HCT116 (cell line): Measurements from ENCODE around the gene SLC18A2. TPM values are rescaled to one million over a fixed set of nuclear protein-coding genes. Genes with fewer than 3 reads are reported as not detected.

Source experiments
- ATAC-seq: fragments of 200-7000 bp; cut with Tn5 transposase; 2 replicates; pipeline ENCODE4 v1.9.1; 2020; ENCODE audit warnings: mild to moderate bottlenecking, moderate library complexity
- BruUV-seq: library from RNA; stranded (reverse); fragments of 400-500 nt; replicated peaks from 2 replicates; lab custom pipeline; 2021; lab: Mats Ljungman, UMichigan
- CTCF ChIA-PET: fragments of 300-600 bp; sonication (Branson Sonifier 250); formaldehyde crosslinking; loops from one replicate; lab custom pipeline; 2021; ENCODE audit warnings: antibody characterized with exemption; lab: Charles Lee
- POLR2A ChIA-PET: fragments of 300-600, 350-600 bp; sonication (Branson Sonifier 250); formaldehyde crosslinking; loops from one replicate; lab custom pipeline; 2021; ENCODE audit warnings: antibody characterized with exemption; lab: Charles Lee
- RAD21 ChIA-PET, 2 experiments: fragments of 300-600 bp; sonication (Branson Sonifier 250); formaldehyde crosslinking; loops; one replicate each; lab custom pipeline; 2023; ENCODE audit warnings: low total read pairs in 2 of 2; ENCODE audit not compliant: uncharacterized antibody in 2 of 2, unreplicated experiment in 2 of 2, low non-redundant PET in 1 of 2; lab: Charles Lee
- DNase-seq: peaks from one replicate; pipeline ENCODE4 v3.0.0-alpha.2; 2010; ENCODE audit warnings: low read depth, low spot score
- H2AFZ ChIP-seq: fragments of 200-600 bp; shearing (Covaris generic), sonication (generic); 2 replicates; pipeline ENCODE4 v1.6.1; 2017; ENCODE audit warnings: low read depth, mixed run types, mixed read lengths, antibody characterized with exemption, low read length; ENCODE audit not compliant: poor library complexity, severe bottlenecking
- H3K27ac ChIP-seq: 2 replicates; pipeline ENCODE4 v1.5.1; 2012; ENCODE audit warnings: low read depth, low read length
- H3K27me3 ChIP-seq: fragments of 200-600 bp; sonication (generic); 2 replicates; pipeline ENCODE4 v1.6.1; 2016; ENCODE audit warnings: mixed run types, low read length, mixed read lengths; ENCODE audit not compliant: insufficient read depth
- H3K36me3 ChIP-seq, 2 experiments: fragments of 200-500 bp in 1 of 2; fragments of 200-600 bp in 1 of 2; sonication (Bioruptor generic) in 1 of 2; sonication (generic) in 1 of 2; 2 replicates each; pipeline versions ENCODE4 v1.5.1 to v1.6.1; 2014 to 2016; ENCODE audit warnings: low read length in 2 of 2, inconsistent platforms in 1 of 2, mixed read lengths in 1 of 2, mixed run types in 1 of 2; ENCODE audit not compliant: insufficient read depth in 2 of 2, control insufficient read depth in 1 of 2
- H3K4me1 ChIP-seq, 2 experiments: fragments of 200-600 bp in 1 of 2; sonication (generic) in 1 of 2; 2 replicates each; pipeline versions ENCODE4 v1.5.1 to v1.6.1; 2012 to 2017; ENCODE audit warnings: low read length in 2 of 2, inconsistent platforms in 1 of 2, mild to moderate bottlenecking in 1 of 2, mixed read lengths in 1 of 2, mixed run types in 1 of 2, moderate library complexity in 1 of 2; ENCODE audit not compliant: insufficient read depth in 2 of 2, control insufficient read depth in 1 of 2
- H3K4me2 ChIP-seq: fragments of 200-600 bp; sonication (generic); 2 replicates; pipeline ENCODE4 v1.6.1; 2017; ENCODE audit warnings: mixed run types, low read length, mixed read lengths
- H3K4me3 ChIP-seq, 2 experiments: fragments of 200-600 bp in 1 of 2; sonication (generic) in 1 of 2; replicated peaks in 1 of 2; 2 replicates each; pipeline ENCODE4 v1.5.1; 2011 to 2016; ENCODE audit warnings: low read length in 2 of 2, control low read depth in 1 of 2, low read depth in 1 of 2, mild to moderate bottlenecking in 1 of 2, mixed read lengths in 1 of 2, mixed run types in 1 of 2
- H3K79me2 ChIP-seq: fragments of 200-600 bp; sonication (generic); 2 replicates; pipeline ENCODE4 v1.6.1; 2017; ENCODE audit warnings: mild to moderate bottlenecking, mixed run types, low read length, moderate library complexity, mixed read lengths; ENCODE audit not compliant: insufficient read depth
- H3K9ac ChIP-seq: fragments of 200-600 bp; sonication (generic); 2 replicates; pipeline ENCODE4 v1.6.1; 2016; ENCODE audit warnings: low read length, mixed read lengths
- H3K9me2 ChIP-seq: fragments of 200-600 bp; sonication (generic), shearing (Covaris generic); 2 replicates; pipeline ENCODE4 v1.6.1; 2017; ENCODE audit warnings: mixed run types, mild to moderate bottlenecking, moderate library complexity; ENCODE audit not compliant: insufficient read depth
- H3K9me3 ChIP-seq, 2 experiments: fragments of 200-500 bp in 1 of 2; fragments of 200-600 bp in 1 of 2; sonication (Bioruptor generic) in 1 of 2; sonication (generic) in 1 of 2; 2 replicates each; pipeline ENCODE4 v1.6.1; 2014 to 2017; ENCODE audit warnings: low read length in 2 of 2, mixed read lengths in 2 of 2, inconsistent platforms in 1 of 2, low read depth in 1 of 2, mild to moderate bottlenecking in 1 of 2, mixed run types in 1 of 2, moderate library complexity in 1 of 2; ENCODE audit not compliant: control insufficient read depth in 1 of 2, insufficient read depth in 1 of 2
- H4K20me1 ChIP-seq: fragments of 200-600 bp; sonication (generic), shearing (Covaris generic); 2 replicates; pipeline ENCODE4 v1.6.1; 2017; ENCODE audit warnings: mixed run types, mild to moderate bottlenecking, moderate library complexity; ENCODE audit not compliant: insufficient read depth
- CEBPB ChIP-seq: IDR thresholded peaks from 2 replicates; pipeline ENCODE4 v1.6.1; 2012; ENCODE audit warnings: low read depth
- EGR1 ChIP-seq: IDR thresholded peaks from 2 replicates; pipeline ENCODE4 v1.6.1; 2012; ENCODE audit warnings: low read depth
- ELF1 ChIP-seq: IDR thresholded peaks from 2 replicates; pipeline ENCODE4 v1.6.1; 2012; ENCODE audit warnings: low read depth, borderline replicate concordance
- JUND ChIP-seq: IDR thresholded peaks from 2 replicates; pipeline ENCODE4 v1.6.1; 2012
- SIN3A ChIP-seq: IDR thresholded peaks from 2 replicates; pipeline ENCODE4 v1.6.1; 2012; ENCODE audit warnings: low read depth
- YY1 ChIP-seq: IDR thresholded peaks from 2 replicates; pipeline ENCODE4 v1.6.1; 2011; ENCODE audit warnings: low read length, low read depth, moderate library complexity, mild to moderate bottlenecking; ENCODE audit not compliant: insufficient replicate concordance; ENCODE audit errors: extremely low read depth
- intact Hi-C: fragments of 100-400 bp; cut with micrococcal nuclease; formaldehyde crosslinking; loops from 2 replicates; pipeline ENCODE4 v1.10.0; 2022
- total RNA-seq: library from RNA; stranded (reverse); gene quantifications from one replicate; pipeline ENCODE4 v1.2.1, GENCODE V29; 2021; ENCODE audit not compliant: unreplicated experiment
- TF ChIP-seq, protein P1 (sequence below): IDR thresholded peaks from 2 replicates; pipeline ENCODE4 v1.6.1; 2012; ENCODE audit warnings: low read depth
- TF ChIP-seq, protein P2 (sequence below), 3 experiments: fragments of 200-600 bp in 1 of 3; sonication (generic) in 1 of 3; IDR thresholded peaks in 2 of 3; conservative IDR thresholded peaks in 1 of 3; 2 replicates each; pipeline ENCODE4 v1.5.1; 2012 to 2017; ENCODE audit warnings: low read depth in 2 of 3, low read length in 2 of 3, antibody characterized with exemption in 1 of 3, borderline replicate concordance in 1 of 3, control low read depth in 1 of 3, mild to moderate bottlenecking in 1 of 3, mixed read lengths in 1 of 3, mixed run types in 1 of 3, moderate library complexity in 1 of 3; ENCODE audit not compliant: insufficient read depth in 1 of 3

SLC18A2 gene
- total RNA-seq, 1 experiment from 2014 or later = not detected

DNA sequence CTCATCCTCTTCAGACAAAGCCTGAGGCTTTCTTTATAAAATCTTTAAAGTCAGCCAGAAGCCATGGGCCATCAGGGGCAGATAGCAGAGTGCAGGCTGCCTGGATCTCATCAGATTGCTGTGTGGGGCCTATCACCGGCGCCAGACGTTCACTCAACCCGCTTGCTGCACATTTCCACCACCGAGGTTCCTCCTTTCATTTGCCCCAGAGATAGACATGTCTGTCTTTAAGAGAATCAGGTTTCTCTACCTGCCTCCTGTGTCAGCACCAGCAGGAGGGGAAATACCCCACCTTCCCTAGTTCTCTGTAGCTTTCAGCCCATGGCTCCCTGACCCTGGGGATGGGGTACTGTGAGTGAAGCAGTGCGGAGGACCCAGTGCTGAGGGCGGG, 22.0 kb downstream of the SLC18A2 start:
- no peaks in the 10 kb centered on the region for H3K4me1 ChIP-seq
- no peaks in the 10 kb centered on the region for H3K9me2 ChIP-seq
- H4K20me1 ChIP-seq = no peaks in the 10 kb centered on the region
- TF ChIP-seq CEBPB (no peak), JUND (no peak), YY1 (no peak), ELF1 (no peak), SIN3A (no peak), EGR1 (no peak)
- TF ChIP-seq, protein P1, sequence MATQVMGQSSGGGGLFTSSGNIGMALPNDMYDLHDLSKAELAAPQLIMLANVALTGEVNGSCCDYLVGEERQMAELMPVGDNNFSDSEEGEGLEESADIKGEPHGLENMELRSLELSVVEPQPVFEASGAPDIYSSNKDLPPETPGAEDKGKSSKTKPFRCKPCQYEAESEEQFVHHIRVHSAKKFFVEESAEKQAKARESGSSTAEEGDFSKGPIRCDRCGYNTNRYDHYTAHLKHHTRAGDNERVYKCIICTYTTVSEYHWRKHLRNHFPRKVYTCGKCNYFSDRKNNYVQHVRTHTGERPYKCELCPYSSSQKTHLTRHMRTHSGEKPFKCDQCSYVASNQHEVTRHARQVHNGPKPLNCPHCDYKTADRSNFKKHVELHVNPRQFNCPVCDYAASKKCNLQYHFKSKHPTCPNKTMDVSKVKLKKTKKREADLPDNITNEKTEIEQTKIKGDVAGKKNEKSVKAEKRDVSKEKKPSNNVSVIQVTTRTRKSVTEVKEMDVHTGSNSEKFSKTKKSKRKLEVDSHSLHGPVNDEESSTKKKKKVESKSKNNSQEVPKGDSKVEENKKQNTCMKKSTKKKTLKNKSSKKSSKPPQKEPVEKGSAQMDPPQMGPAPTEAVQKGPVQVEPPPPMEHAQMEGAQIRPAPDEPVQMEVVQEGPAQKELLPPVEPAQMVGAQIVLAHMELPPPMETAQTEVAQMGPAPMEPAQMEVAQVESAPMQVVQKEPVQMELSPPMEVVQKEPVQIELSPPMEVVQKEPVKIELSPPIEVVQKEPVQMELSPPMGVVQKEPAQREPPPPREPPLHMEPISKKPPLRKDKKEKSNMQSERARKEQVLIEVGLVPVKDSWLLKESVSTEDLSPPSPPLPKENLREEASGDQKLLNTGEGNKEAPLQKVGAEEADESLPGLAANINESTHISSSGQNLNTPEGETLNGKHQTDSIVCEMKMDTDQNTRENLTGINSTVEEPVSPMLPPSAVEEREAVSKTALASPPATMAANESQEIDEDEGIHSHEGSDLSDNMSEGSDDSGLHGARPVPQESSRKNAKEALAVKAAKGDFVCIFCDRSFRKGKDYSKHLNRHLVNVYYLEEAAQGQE = no peak
- TF ChIP-seq, protein P2, sequence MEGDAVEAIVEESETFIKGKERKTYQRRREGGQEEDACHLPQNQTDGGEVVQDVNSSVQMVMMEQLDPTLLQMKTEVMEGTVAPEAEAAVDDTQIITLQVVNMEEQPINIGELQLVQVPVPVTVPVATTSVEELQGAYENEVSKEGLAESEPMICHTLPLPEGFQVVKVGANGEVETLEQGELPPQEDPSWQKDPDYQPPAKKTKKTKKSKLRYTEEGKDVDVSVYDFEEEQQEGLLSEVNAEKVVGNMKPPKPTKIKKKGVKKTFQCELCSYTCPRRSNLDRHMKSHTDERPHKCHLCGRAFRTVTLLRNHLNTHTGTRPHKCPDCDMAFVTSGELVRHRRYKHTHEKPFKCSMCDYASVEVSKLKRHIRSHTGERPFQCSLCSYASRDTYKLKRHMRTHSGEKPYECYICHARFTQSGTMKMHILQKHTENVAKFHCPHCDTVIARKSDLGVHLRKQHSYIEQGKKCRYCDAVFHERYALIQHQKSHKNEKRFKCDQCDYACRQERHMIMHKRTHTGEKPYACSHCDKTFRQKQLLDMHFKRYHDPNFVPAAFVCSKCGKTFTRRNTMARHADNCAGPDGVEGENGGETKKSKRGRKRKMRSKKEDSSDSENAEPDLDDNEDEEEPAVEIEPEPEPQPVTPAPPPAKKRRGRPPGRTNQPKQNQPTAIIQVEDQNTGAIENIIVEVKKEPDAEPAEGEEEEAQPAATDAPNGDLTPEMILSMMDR (IDR thresholded peaks at IDR 0.05 in 2 of 3, conservative IDR thresholded peaks at IDR 0.05 in 1 of 3; ENCODE audit: borderline replicate concordance in 1 of 3, insufficient read depth in 1 of 3, low read depth in 2 of 3, low read length in 2 of 3) = no peak
- H3K79me2 ChIP-seq = no peaks in the 10 kb centered on the region
- no peak overlapping the region for H3K27ac ChIP-seq
- CTCF ChIA-PET = no interaction called here
- peaks cover 36% of the 10 kb centered on the region for H3K27me3 ChIP-seq
- ATAC-seq (no peak; the same call in 1 of the 2 replicates), DNase-seq (no peak)
- no peak overlapping the region for H3K4me2 ChIP-seq
- RAD21 ChIA-PET = no interaction called here
- H3K4me3 ChIP-seq = no peak overlapping the region
- no peaks in the 10 kb centered on the region for H3K36me3 ChIP-seq
- BruUV-seq = no TSS peak
- no peak overlapping the region for H2AFZ ChIP-seq
- POLR2A ChIA-PET = no interaction called here
- intact Hi-C loops = no loop called here
- no peaks in the 10 kb centered on the region for H3K9me3 ChIP-seq
- no peak overlapping the region for H3K9ac ChIP-seq
